ENCODE data around the gene HCST.

DNA sequence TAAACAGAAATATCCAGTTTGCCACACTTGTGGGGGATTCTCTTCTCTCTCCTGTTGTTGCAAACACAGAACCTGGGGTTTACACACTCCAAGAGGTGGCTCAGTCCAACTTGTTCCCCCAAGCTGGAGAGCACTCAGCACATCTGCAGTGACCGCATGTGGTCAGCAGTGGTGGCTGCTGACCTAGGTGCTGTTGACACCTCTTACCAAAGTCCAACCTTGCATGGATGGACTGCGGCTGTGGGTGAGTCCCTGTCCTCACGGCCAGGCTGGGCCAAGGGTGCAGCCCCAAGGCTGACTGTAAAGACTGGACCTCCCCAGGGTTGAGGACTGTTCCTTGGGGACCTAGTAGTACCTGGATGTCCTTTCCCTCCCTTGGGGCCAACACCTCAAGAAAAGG lies 39.9 kb downstream of the HCST start:
- TF ChIP-seq, protein P1, sequence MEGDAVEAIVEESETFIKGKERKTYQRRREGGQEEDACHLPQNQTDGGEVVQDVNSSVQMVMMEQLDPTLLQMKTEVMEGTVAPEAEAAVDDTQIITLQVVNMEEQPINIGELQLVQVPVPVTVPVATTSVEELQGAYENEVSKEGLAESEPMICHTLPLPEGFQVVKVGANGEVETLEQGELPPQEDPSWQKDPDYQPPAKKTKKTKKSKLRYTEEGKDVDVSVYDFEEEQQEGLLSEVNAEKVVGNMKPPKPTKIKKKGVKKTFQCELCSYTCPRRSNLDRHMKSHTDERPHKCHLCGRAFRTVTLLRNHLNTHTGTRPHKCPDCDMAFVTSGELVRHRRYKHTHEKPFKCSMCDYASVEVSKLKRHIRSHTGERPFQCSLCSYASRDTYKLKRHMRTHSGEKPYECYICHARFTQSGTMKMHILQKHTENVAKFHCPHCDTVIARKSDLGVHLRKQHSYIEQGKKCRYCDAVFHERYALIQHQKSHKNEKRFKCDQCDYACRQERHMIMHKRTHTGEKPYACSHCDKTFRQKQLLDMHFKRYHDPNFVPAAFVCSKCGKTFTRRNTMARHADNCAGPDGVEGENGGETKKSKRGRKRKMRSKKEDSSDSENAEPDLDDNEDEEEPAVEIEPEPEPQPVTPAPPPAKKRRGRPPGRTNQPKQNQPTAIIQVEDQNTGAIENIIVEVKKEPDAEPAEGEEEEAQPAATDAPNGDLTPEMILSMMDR (IDR thresholded peaks at IDR 0.05 in 8 of 11, conservative IDR thresholded peaks at IDR 0.05 in 3 of 11): no peak
- TF ChIP-seq POLR2AphosphoS5 (IDR thresholded peaks at IDR 0.05): no peak

All from spleen (tissue), 7 donors.